B cell (primary cell): Measurements from ENCODE around the gene FRMD4A.

Experiments used
- CTCF ChIP-seq: fragments of 200-600 bp; IDR thresholded peaks from one replicate; pipeline ENCODE4 v1.8.0; 2022; ENCODE audit warnings: antibody characterized with exemption, mild to moderate bottlenecking
- EZH2 ChIP-seq: IDR thresholded peaks from 2 replicates; pipeline ENCODE4 v1.6.1; 2012; ENCODE audit warnings: borderline replicate concordance, low read depth, mild to moderate bottlenecking, moderate library complexity, low read length; ENCODE audit not compliant: insufficient read depth, poor library complexity, severe bottlenecking

- TF ChIP-seq CTCF, result no peak
- no peak for TF ChIP-seq EZH2
Measured at GRCh38 chr10:13695588-13695987, 635.1 kb downstream of the FRMD4A start.
